ENCODE data around the gene LBH.

The LBH gene

GRCh38 chr2:30233271-30234009 lies 2.1 kb downstream of the LBH start:
- intact Hi-C loops (cut with DNase I): no loop called here
- no peak for DNase-seq

GRCh38 chr2:30234180-30234971 lies 3.0 kb downstream of the LBH start:
- DNase-seq: no peak
- intact Hi-C loops (cut with DNase I): no loop called here

- DNase-seq: no peak
- intact Hi-C loops (cut with DNase I): no loop called here
These were observed 3.8 kb downstream of the LBH start for GRCh38 chr2:30235008-30235655.

- DNase-seq: no peak
- intact Hi-C loops (cut with DNase I): no loop called here
These were observed 4.7 kb downstream of the LBH start for GRCh38 chr2:30235859-30236535.

- DNase-seq: no peak
- intact Hi-C loops (cut with DNase I): no loop called here
These were observed 5.4 kb downstream of the LBH start for GRCh38 chr2:30236591-30237238.

- DNase-seq: no peak
- intact Hi-C loops (cut with DNase I): no loop called here
These were observed 6.1 kb downstream of the LBH start for GRCh38 chr2:30237239-30237965.

GRCh38 chr2:30237966-30238800 lies 6.8 kb downstream of the LBH start:
- no peak for DNase-seq
- intact Hi-C loops (cut with DNase I): no loop called here

- intact Hi-C loops (cut with DNase I): no loop called here
- DNase-seq: peak in 4 of 10 donors; percentile 30 to 89 (median 36)
These were observed 8.1 kb downstream of the LBH start for GRCh38 chr2:30239308-30239985.

- intact Hi-C loops (cut with DNase I): no loop called here
- DNase-seq: no peak
These were observed 8.8 kb downstream of the LBH start for GRCh38 chr2:30239986-30240752.

GRCh38 chr2:30243231-30243630 lies 11.9 kb downstream of the LBH start:
- intact Hi-C loops (cut with DNase I): no loop called here
- no peak for DNase-seq

- DNase-seq: no peak
These were observed 14.0 kb downstream of the LBH start for GRCh38 chr2:30245364-30245763.

GRCh38 chr2:30248791-30249190 lies 17.5 kb downstream of the LBH start:
- intact Hi-C loops (cut with DNase I): no loop called here
- DNase-seq: peak in 1 of 10 donors; percentile 2

More at GRCh38 chr2:30245364-30245763, 14.0 kb downstream of the LBH start:
- intact Hi-C loops (cut with DNase I): no loop called here

GRCh38 chr2:30249354-30249753 lies 18.0 kb downstream of the LBH start:
- DNase-seq: peak in 1 of 10 donors; percentile 24
- intact Hi-C loops (cut with DNase I): no loop called here

- intact Hi-C loops (cut with DNase I): no loop called here
- peak in 1 of 10 donors; percentile 46 for DNase-seq
These were observed 19.1 kb downstream of the LBH start for GRCh38 chr2:30250421-30250820.

GRCh38 chr2:30252723-30253701 lies 21.7 kb downstream of the LBH start:
- intact Hi-C loops (cut with DNase I): no loop called here
- DNase-seq: peak in 1 of 10 donors; percentile 67

All from posterior cingulate gyrus (tissue), 11 donors.